Breast epithelium (tissue), 4 donors: ENCODE results near the gene HNRNPA1. TPM values are rescaled to one million over a fixed set of nuclear protein-coding genes. Genes with fewer than 3 reads are reported as not detected.
"Not testable (repeated sequence)": the region's sequence is repeated elsewhere in the genome, so short reads cannot be mapped to it uniquely, and the experiment has no call there.

Source experiments
- DNase-seq, 2 donors: peaks; one replicate each; pipeline ENCODE4 v3.0.0-alpha.2; 2019; ENCODE audit warnings: low spot score in 2 of 2
- H3K27ac ChIP-seq, 2 donors: fragments of 200-600 bp; sonication (generic) in 1 of 2; one replicate each; pipeline ENCODE4 v1.5.1; 2016 to 2019; ENCODE audit warnings: mild to moderate bottlenecking in 1 of 2
- H3K27me3 ChIP-seq, 2 donors: fragments of 200-600 bp; sonication (generic) in 1 of 2; one replicate each; pipeline versions ENCODE4 v1.5.1 to v1.6.0; 2017 to 2019; ENCODE audit warnings: control low read depth in 1 of 2, mild to moderate bottlenecking in 1 of 2
- H3K36me3 ChIP-seq: fragments of 200-600 bp; one replicate; pipeline ENCODE4 v1.5.1; 2019
- H3K4me1 ChIP-seq, 2 donors: fragments of 200-600 bp; sonication (generic); one replicate each; pipeline ENCODE4 v1.5.1; 2016 to 2019; ENCODE audit warnings: control low read depth in 1 of 2
- H3K4me3 ChIP-seq, 3 donors: fragments of 200-600 bp; sonication (generic); 1 replicate in 2 of 3; 2 replicates in 1 of 3; pipeline ENCODE4 v1.5.1; 2016 to 2019; ENCODE audit warnings: mild to moderate bottlenecking in 3 of 3, moderate library complexity in 2 of 3
- H3K9me3 ChIP-seq, 2 donors: fragments of 200-600 bp; sonication (generic) in 1 of 2; one replicate each; pipeline ENCODE4 v1.5.1; 2016 to 2019; ENCODE audit warnings: control low read depth in 1 of 2
- CTCF ChIP-seq, 3 donors: fragments of 450-650 bp; IDR thresholded peaks; one replicate each; pipeline ENCODE4 v1.5.1; 2016 to 2017; ENCODE audit warnings: antibody characterized with exemption in 3 of 3, mild to moderate bottlenecking in 3 of 3, moderate library complexity in 3 of 3
- POLR2A ChIP-seq: fragments of 450-650 bp; IDR thresholded peaks from one replicate; pipeline ENCODE4 v1.6.1; 2016; ENCODE audit warnings: antibody characterized with exemption, mild to moderate bottlenecking, moderate library complexity
- POLR2AphosphoS5 ChIP-seq, 3 donors: sonication (generic); formaldehyde crosslinking; IDR thresholded peaks; one replicate each; pipeline ENCODE4 v1.6.1; 2017; ENCODE audit warnings: antibody characterized with exemption in 3 of 3
- intact Hi-C: fragments of 100-400 bp; cut with DNase I; formaldehyde crosslinking; loops from one replicate; pipeline ENCODE4 v1.15.1; 2023; ENCODE audit warnings: low total_unique reads
- total RNA-seq, 3 donors: library from RNA; depleted of rRNA; stranded (reverse); fragments of >200 nt; gene quantifications; one replicate each; pipeline ENCODE4 v1.1.0, GENCODE V29; 2016

The HNRNPA1 gene
- total RNA-seq, 3 donors from 2014 or later, result 387 to 571 (median 477) TPM

GRCh38 chr12:54273981-54274380 lies 6.5 kb upstream of the HNRNPA1 start:
- Histone ChIP-seq H3K36me3 (no peaks in the 10 kb centered on the region), H3K4me1 (peaks cover 0 to 14% of the 10 kb centered on the region in 2 donors), H3K9me3 (no peaks in the 10 kb centered on the region), H3K27ac (peak overlapping the region in 1 of 2 donors; percentile 23), H3K27me3 (no peaks in the 10 kb centered on the region), H3K4me3 (no peak overlapping the region)
- intact Hi-C loops, result no loop called here
- no peak for TF ChIP-seq POLR2A
- TF ChIP-seq CTCF (IDR thresholded peaks at IDR 0.05), result no peak
- TF ChIP-seq POLR2AphosphoS5 (IDR thresholded peaks at IDR 0.05), result no peak
- DNase-seq, result no peak

GRCh38 chr12:54276368-54276767 lies 4.2 kb upstream of the HNRNPA1 start:
- Histone ChIP-seq H3K27ac (no peak overlapping the region), H3K27me3 (no peaks in the 10 kb centered on the region), H3K4me1 (peaks cover 0 to 14% of the 10 kb centered on the region in 2 donors), H3K36me3 (no peaks in the 10 kb centered on the region), H3K4me3 (no peak overlapping the region), H3K9me3 (no peaks in the 10 kb centered on the region)
- no peak for DNase-seq
- TF ChIP-seq POLR2A, result no peak
- TF ChIP-seq POLR2AphosphoS5 (IDR thresholded peaks at IDR 0.05), result no peak
- TF ChIP-seq CTCF (IDR thresholded peaks at IDR 0.05), result no peak
- intact Hi-C loops, result no loop called here

- Histone ChIP-seq H3K4me1 (peaks cover 0 to 22% of the 10 kb centered on the region in 2 donors), H3K27ac (peak overlapping the region; percentile 93 to 96), H3K36me3 (no peaks in the 10 kb centered on the region), H3K4me3 (peak overlapping the region in 1 of 3 donors; percentile 39), H3K27me3 (no peaks in the 10 kb centered on the region), H3K9me3 (no peaks in the 10 kb centered on the region)
- intact Hi-C loops, result no loop called here
- TF ChIP-seq CTCF (IDR thresholded peaks at IDR 0.05) (no peak), POLR2A (no peak), POLR2AphosphoS5 (IDR thresholded peaks at IDR 0.05) (no peak)
- no peak for DNase-seq
These were observed 2.7 kb upstream of the HNRNPA1 start for GRCh38 chr12:54277823-54278276.

GRCh38 chr12:54279227-54279631 lies 1.3 kb upstream of the HNRNPA1 start:
- H3K4me1 ChIP-seq, result peaks cover 3 to 34% of the 10 kb centered on the region in 2 donors
- H3K27me3 ChIP-seq, result no peaks in the 10 kb centered on the region
- H3K4me3 ChIP-seq, result peak overlapping the region; percentile 76 to 79 (median 76)
- no peak for DNase-seq
- H3K36me3 ChIP-seq, result no peaks in the 10 kb centered on the region
- no peaks in the 10 kb centered on the region for H3K9me3 ChIP-seq
- H3K27ac ChIP-seq, result peak overlapping the region; percentile 93 to 96
- TF ChIP-seq CTCF (IDR thresholded peaks at IDR 0.05) (no peak), POLR2A (peak; percentile 47)
- intact Hi-C loops, result no loop called here

- Histone ChIP-seq H3K4me1 (peaks cover 3 to 36% of the 10 kb centered on the region in 2 donors), H3K36me3 (no peaks in the 10 kb centered on the region), H3K27me3 (no peaks in the 10 kb centered on the region), H3K4me3 (peak within 1 kb of the TSS; percentile 76 to 79 (median 76)), H3K9me3 (no peaks in the 10 kb centered on the region), H3K27ac (peak within 1 kb of the TSS; percentile 93 to 96)
- intact Hi-C loops, result loop anchor here (10.0 kb wide), 1 partner anchor 85 kb away; the partner anchor contains the start of gene GPR84
- DNase-seq, result peak; percentile 99 to 100
- TF ChIP-seq CTCF (IDR thresholded peaks at IDR 0.05) (no peak), POLR2AphosphoS5 (IDR thresholded peaks at IDR 0.05) (peak; percentile 62 to 93 (median 84)), POLR2A (peak; percentile 62)
These were observed 676 bp upstream of the HNRNPA1 start, which contains the start of gene CBX5 for GRCh38 chr12:54279632-54280467. Gene CBX5 (minus strand): TSS chr12:54280122. CDS start chr12:54257650, 22,472 bp downstream.

GRCh38 chr12:54281261-54281638 lies 724 bp downstream of the HNRNPA1 start:
- Histone ChIP-seq H3K4me1 (peaks cover 3 to 36% of the 10 kb centered on the region in 2 donors), H3K4me3 (peak overlapping the region; percentile 76 to 79 (median 76)), H3K27ac (peak overlapping the region; percentile 93 to 96)
- H3K27me3 ChIP-seq, H3K9me3 ChIP-seq, DNase-seq, H3K36me3 ChIP-seq: not testable (repeated sequence)
- intact Hi-C loops, result loop anchor here (10.0 kb wide), 1 partner anchor 84 kb away; the partner anchor contains the start of gene GPR84

GRCh38 chr12:54281694-54282093 lies 1.2 kb downstream of the HNRNPA1 start:
- intact Hi-C loops, result loop anchor here (10.0 kb wide), 1 partner anchor 83 kb away; the partner anchor contains the start of gene GPR84
- Histone ChIP-seq H3K4me3 (peak overlapping the region; percentile 76 to 79 (median 76)), H3K27ac (peak overlapping the region; percentile 93 to 96), H3K4me1 (peaks cover 3 to 36% of the 10 kb centered on the region in 2 donors)
- H3K36me3 ChIP-seq, H3K27me3 ChIP-seq, H3K9me3 ChIP-seq, DNase-seq: not testable (repeated sequence)
